GM19438 (cell line): ENCODE data around the gene TOM1L2.
"Not testable (repeated sequence)": the region's sequence is repeated elsewhere in the genome, so short reads cannot be mapped to it uniquely, and the experiment has no call there.

ENCODE experiments used
- ATAC-seq: cut with Tn5 transposase; IDR thresholded peaks from one replicate; pipeline ENCODE4 v1.9.1; 2021; ENCODE audit warnings: low read depth; ENCODE audit not compliant: unreplicated experiment

TOM1L2 gene

GRCh38 chr17:17944743-17945142, 27.5 kb downstream of the TOM1L2 start:
- ATAC-seq: no peak

- ATAC-seq: no peak
These were observed 28.0 kb downstream of the TOM1L2 start for GRCh38 chr17:17944242-17944641.

GRCh38 chr17:17943281-17943984, 28.8 kb downstream of the TOM1L2 start:
- ATAC-seq: no peak

GRCh38 chr17:17942846-17943245, 29.4 kb downstream of the TOM1L2 start:
- ATAC-seq: no peak

- no peak for ATAC-seq
These were observed 31.2 kb downstream of the TOM1L2 start for GRCh38 chr17:17941015-17941414.

- ATAC-seq: no peak
These were observed 31.7 kb downstream of the TOM1L2 start for GRCh38 chr17:17940441-17940911.

DNA sequence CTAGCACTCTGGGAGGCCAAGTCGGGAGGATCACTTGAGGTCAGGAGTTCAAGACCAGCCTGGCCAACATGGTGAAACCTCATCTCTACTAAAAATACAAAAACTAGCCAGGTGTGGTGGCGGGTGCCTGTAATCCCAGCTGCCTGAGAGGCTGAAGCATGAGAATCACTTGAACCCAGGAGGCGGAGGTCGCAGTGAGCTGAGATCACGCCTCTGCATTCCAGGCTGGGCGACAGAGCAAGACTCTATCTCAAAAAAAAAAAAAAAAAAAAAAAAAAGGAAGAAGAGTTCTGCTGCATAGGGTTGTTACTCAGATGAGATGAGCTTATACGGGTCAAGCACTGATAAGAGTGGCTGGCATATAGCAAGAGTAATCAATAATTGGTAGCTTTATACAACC, 32.3 kb downstream of the TOM1L2 start:
- ATAC-seq: not testable (repeated sequence)

DNA sequence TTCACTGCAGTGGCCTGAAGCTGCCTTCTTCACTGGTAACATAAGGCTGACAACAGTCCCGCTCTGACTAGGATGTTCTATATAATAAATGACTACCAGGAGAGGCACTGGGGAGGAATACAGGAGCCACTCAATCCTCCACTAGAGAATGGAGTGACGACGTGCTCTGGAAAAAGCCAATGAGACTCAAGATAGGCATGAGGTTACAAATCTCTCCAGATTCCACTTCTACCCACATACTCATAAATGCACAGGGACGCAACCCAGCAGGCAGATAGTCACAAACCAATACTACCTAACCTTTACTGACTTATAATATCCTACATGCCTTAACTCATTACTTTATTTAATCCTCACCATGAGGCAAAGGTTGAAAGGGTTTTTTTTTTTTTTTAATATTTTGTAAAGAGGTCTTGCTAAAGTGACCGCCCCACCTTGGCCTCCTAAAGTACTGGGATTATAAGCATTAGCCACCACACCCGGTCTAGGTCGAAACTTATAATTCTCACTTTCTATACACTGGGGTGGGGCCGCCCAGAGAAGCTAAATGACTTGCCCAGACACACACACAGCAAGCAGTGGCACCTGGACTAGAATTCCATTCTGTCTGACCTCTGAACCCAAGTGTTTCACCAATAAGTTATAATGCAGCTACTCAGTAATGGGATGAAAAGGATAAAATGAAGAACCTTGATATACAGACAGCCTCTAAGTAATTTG, 33.7 kb downstream of the TOM1L2 start:
- ATAC-seq: no peak

DNA sequence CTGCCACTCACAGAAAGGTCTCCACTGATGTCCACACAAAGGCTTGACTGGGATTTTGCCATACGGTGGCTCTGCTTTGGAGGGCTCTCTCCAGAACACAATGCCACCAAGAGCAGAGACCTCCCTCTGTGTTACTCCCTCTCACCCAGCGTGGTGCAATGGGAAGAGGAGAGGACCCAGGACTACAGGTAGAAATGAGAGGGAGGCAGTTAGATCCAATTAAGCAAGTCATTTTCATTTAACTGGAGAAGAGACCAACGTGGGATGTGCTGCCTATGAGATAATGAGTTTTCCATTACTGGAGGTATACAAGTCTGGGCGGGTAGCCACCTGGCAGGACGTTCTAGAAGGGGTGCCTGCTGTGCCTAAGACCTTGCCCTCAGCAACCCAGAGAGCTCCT, 34.2 kb downstream of the TOM1L2 start:
- ATAC-seq: no peak

DNA sequence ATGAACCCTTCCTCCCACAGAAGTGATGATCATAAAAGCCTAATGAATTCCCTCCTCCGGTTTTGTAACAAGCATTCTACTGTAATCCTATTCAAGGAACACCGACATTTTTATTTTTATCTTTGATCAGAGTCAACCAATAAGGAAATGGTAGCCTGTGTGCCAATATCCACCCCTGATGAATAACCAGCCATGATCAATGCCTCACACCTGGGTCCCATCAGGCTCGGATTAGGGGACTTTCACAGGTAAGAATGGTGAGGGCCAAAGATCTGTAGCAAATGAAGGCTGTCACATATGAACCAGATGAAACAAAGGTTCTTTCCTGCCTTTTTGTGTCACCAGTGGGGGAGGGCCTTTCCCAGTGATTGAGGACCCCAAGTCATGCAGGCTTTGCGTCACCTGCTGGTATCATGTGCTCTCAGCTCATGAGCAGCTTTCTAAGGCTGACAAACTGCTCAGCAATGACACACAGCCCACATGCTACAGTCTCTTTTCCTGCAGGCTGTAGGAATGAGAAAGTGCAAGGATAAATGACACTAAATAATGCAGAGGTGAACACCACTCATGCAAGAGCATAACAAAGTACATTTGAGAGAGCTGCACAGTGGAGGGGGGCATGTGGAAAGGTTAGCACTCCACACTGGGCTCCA, 34.9 kb downstream of the TOM1L2 start:
- ATAC-seq: no peak

GRCh38 chr17:17935321-17936271, 36.6 kb downstream of the TOM1L2 start:
- ATAC-seq: no peak

GRCh38 chr17:17934806-17935205, 37.4 kb downstream of the TOM1L2 start:
- no peak for ATAC-seq

- ATAC-seq: no peak
These were observed 38.0 kb downstream of the TOM1L2 start for GRCh38 chr17:17934214-17934613.

GRCh38 chr17:17933775-17934174, 38.4 kb downstream of the TOM1L2 start:
- ATAC-seq: no peak

GRCh38 chr17:17931159-17931558, 41.0 kb downstream of the TOM1L2 start:
- ATAC-seq: no peak

DNA sequence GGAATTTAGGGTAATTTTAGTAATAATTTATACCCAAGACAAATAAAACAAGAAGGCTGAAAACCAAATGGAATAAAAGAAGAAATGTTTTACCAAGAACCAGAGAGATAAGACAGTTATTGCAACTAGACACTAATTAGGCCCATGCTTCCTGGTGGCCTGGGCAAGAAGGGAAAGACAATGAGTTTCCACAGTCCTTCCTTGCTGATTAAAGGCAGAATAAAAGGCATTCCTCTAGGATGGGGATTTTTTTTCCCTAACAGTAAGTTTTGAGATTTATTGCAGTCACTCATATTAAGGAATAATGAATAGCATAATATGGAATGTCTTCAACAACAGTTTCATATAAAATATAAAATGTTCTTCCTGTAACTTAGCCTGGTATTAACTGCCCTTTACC, 41.5 kb downstream of the TOM1L2 start:
- no peak for ATAC-seq

DNA sequence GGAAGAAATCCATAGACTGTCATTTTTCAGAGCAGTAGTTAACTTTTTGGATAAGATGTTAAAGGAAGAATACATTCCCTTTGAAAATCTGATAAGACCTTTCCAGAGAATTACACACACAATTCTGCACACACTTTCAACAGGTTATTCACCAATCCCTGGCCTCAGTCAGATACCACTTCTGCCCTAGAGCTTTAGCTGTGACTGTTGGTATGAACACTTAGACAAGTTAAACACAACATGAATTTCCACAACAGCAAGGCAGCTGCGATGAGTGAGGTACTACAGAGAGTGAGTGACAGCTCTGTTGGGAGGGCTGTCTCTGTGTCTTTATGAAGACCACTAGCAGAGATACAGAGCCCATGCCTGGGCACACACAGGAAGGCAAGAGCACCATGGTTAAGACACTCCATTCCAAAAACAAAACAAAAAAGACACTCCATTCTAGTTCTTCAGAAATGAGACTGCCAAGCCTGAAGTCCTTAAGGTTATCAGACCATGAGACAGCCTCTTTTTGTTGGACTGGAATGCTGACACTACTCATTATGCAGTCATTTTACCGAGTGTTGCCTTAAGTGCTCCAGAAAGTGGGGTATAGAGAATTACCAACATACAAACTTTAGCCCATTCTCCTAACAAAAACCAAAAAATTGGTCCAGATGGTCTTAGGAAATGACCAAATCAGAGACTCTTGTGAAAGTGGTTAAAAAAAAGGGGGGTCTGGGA, 42.4 kb downstream of the TOM1L2 start:
- no peak for ATAC-seq

- ATAC-seq: no peak
These were observed 43.6 kb downstream of the TOM1L2 start for GRCh38 chr17:17928398-17929287.
